Naive B cell (primary cell): ENCODE data around the gene H3-3A. TPM values are rescaled to one million over a fixed set of nuclear protein-coding genes. Genes with fewer than 3 reads are reported as not detected.

Experiments used
- ATAC-seq, 2 donors: fragments of 150-1000 bp; cut with Tn5 transposase; 2 replicates each; pipeline ENCODE4 v1.10.0; 2021; ENCODE audit warnings: low read depth in 2 of 2, mild to moderate bottlenecking in 2 of 2, moderate library complexity in 2 of 2
- DNase-seq: peaks from one replicate; pipeline ENCODE4 v3.0.0; 2022
- H3K27ac Mint-ChIP-seq, 6 donors: one replicate each; pipeline ENCODE4 v1.8.0; 2020 to 2022; ENCODE audit warnings: mild to moderate bottlenecking in 6 of 6, mixed read lengths in 6 of 6, moderate library complexity in 5 of 6, inconsistent platforms in 2 of 6
- H3K27me3 Mint-ChIP-seq, 3 donors: one replicate each; pipeline ENCODE4 v1.8.0; 2021 to 2022; ENCODE audit warnings: mixed read lengths in 3 of 3, mild to moderate bottlenecking in 1 of 3
- H3K36me3 Mint-ChIP-seq, 2 donors: one replicate each; pipeline ENCODE4 v1.8.0; 2020 to 2022; ENCODE audit warnings: mixed read lengths in 2 of 2, inconsistent platforms in 1 of 2, mild to moderate bottlenecking in 1 of 2
- H3K4me1 Mint-ChIP-seq, 3 donors: one replicate each; pipeline ENCODE4 v1.8.0; 2020 to 2022; ENCODE audit warnings: mixed read lengths in 3 of 3, inconsistent platforms in 1 of 3, mild to moderate bottlenecking in 1 of 3, moderate library complexity in 1 of 3
- H3K4me3 Mint-ChIP-seq, 8 donors: one replicate each; pipeline ENCODE4 v1.8.0; 2020 to 2022; ENCODE audit warnings: mild to moderate bottlenecking in 8 of 8, mixed read lengths in 8 of 8, moderate library complexity in 8 of 8, inconsistent platforms in 2 of 8
- H3K9me3 Mint-ChIP-seq, 7 donors: one replicate each; pipeline ENCODE4 v1.8.0; 2020 to 2022; ENCODE audit warnings: mixed read lengths in 7 of 7, mild to moderate bottlenecking in 5 of 7, inconsistent platforms in 2 of 7, moderate library complexity in 1 of 7
- polyA plus RNA-seq, 6 donors: library from polyadenylated mRNA; unstranded; fragments of 300-500 nt; fragmentation: Illumina TruSeq; gene quantifications; one replicate each; pipeline ENCODE4 v1.2.3, GENCODE V29; 2021; ENCODE audit warnings: low read depth in 6 of 6

Gene H3-3A
- polyA plus RNA-seq: 1,000 to 10,000 TPM; 1,065 to 1,461 (median 1,242) TPM

DNA sequence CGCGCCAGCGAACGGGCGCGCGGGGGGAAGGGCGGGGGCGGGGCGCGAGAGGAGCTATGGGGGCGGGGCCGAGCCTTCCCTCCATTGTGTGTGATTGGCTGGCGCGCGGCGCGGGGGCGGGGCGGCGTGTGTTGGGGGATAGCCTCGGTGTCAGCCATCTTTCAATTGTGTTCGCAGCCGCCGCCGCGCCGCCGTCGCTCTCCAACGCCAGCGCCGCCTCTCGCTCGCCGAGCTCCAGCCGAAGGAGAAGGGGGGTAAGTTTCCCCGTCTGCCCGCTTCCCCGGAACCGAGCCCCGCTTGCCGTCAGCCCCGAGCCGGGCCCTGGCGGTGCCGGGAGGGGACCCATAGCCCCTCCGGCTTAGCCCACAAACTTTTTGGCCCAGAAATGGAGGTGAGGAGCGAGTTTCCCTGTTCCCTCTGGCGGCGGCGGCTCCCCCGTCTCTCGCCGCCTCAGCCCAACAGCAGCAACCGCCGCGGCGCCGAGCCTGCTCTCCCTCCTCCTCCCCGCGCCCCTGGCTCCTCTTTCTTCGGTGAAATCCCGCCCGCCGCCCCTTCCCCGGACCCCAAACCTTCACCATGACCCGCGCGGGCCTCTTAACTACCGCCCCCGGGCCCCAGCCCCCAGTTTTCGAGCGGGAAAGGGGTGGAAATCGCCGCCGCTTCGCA is at the start of gene H3-3A:
Gene H3-3A (plus strand): TSS at position 159 of the 666 bp plus-strand sequence. CDS start 1,636 bp downstream, outside the sequence.
- DNase-seq: peak; percentile 97
- peaks cover 24 to 33% of the 10 kb centered on the region in 2 donors for H3K36me3 Mint-ChIP-seq
- peaks cover 43 to 56% (median 47%) of the 10 kb centered on the region in 3 donors for H3K4me1 Mint-ChIP-seq
- peak within 1 kb of the TSS; percentile 98 to 100 (median 100) for H3K4me3 Mint-ChIP-seq
- H3K27me3 Mint-ChIP-seq: no peaks in the 10 kb centered on the region
- ATAC-seq: peak; percentile 75 to 76
- H3K27ac Mint-ChIP-seq: peak within 1 kb of the TSS; percentile 99 to 100 (median 100)
- no peaks in the 10 kb centered on the region for H3K9me3 Mint-ChIP-seq

DNA sequence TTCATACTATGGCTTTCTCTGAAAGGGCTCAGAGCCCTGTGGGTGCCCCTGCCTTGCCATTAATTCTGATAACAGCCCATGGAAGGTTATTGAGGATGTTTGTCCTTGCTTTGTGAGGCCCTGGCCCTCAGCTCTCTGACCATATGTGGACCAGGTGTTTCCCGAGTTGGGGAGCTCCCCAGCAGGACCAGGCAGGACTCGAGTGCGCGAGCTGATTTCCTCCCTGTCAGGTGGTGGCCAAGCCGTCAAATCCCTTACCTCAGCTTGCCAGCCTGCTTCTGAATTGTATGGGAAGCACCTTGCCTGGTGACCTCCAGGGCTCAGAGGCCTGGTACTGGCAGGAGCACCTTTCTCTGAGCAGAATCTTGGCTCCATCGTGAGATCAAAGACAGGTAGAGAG is 45.4 kb upstream of the H3-3A start:
- Mint-ChIP-seq H3K27me3 (no peaks in the 10 kb centered on the region), H3K27ac (peak overlapping the region in 3 of 6 donors; percentile 27 to 52 (median 52)), H3K9me3 (no peaks in the 10 kb centered on the region), H3K4me3 (no peak overlapping the region), H3K4me1 (peaks cover 6 to 18% (median 10%) of the 10 kb centered on the region in 3 donors), H3K36me3 (no peaks in the 10 kb centered on the region)
- ATAC-seq: no peak
- DNase-seq: no peak

DNA sequence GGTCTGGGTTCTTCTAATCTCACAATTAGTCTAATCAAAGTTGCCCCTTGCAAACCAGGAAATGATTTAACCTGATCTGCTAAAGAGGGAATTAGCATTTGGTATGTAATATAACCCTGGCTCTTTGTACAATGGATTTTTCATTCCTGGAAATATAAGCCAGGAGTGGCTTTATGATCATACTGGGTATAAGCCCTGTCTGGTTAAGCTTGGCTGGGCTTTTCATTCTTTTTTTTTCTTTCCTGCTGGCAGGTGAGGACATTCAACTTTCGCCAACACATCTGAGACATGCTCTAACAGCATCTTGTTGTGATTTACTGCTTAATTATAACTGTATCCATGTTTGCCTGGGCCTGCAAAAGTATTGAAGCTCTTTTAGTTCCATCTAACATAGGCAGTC is 42.9 kb upstream of the H3-3A start:
- H3K27me3 Mint-ChIP-seq: no peaks in the 10 kb centered on the region
- no peak for DNase-seq
- H3K4me1 Mint-ChIP-seq: peaks cover 6 to 15% (median 10%) of the 10 kb centered on the region in 3 donors
- no peak overlapping the region for H3K27ac Mint-ChIP-seq
- H3K4me3 Mint-ChIP-seq: no peak overlapping the region
- no peaks in the 10 kb centered on the region for H3K36me3 Mint-ChIP-seq
- ATAC-seq: no peak
- no peaks in the 10 kb centered on the region for H3K9me3 Mint-ChIP-seq

DNA sequence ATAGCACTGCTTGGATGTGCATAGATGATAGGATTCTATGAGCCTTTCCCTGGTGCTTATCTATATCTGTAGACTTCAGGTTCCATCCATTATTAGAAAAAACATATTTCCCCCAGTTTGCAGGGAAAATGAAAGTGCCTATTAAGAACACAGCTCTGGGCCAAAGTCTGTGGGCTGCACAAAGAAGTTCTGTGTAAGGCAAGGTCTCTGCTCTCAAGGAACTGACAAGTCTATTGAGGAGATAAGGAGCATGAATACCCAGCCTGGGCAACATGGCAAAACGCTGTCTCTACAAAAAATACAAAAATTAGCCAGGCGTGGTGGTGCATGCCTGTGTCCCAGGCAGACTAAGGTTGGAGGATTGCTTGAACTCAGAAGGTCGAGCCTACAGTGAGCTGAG is 41.1 kb upstream of the H3-3A start:
- ATAC-seq (no peak), DNase-seq (no peak)
- no peak overlapping the region for H3K4me3 Mint-ChIP-seq
- peaks cover 0 to 9% (median 6%) of the 10 kb centered on the region in 3 donors for H3K4me1 Mint-ChIP-seq
- no peaks in the 10 kb centered on the region for H3K36me3 Mint-ChIP-seq
- H3K27me3 Mint-ChIP-seq: no peaks in the 10 kb centered on the region
- no peak overlapping the region for H3K27ac Mint-ChIP-seq
- H3K9me3 Mint-ChIP-seq: no peaks in the 10 kb centered on the region

DNA sequence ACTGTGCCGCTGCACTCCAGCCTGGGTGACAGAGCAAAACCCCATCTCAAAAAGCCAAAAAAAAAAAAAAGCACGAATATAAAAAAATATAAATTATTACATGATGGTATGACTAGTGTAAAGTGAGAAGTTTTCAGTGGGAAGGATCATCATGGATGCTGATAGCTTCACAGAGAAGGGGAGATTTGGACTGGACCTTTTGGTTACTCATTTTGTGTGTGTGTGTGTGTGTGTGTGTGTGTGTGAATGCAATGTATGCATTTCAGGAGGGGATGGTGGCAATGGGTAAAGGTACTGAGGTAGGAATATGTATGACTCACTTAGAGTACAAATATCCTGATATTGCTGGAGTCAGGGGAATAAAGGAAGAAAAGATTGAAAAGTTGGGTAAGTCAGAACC is 40.7 kb upstream of the H3-3A start:
- H3K27ac Mint-ChIP-seq: peak overlapping the region in 2 of 6 donors; percentile 1 to 2
- peaks cover 0 to 8% (median 6%) of the 10 kb centered on the region in 3 donors for H3K4me1 Mint-ChIP-seq
- DNase-seq: no peak
- H3K9me3 Mint-ChIP-seq: no peaks in the 10 kb centered on the region
- no peak for ATAC-seq
- H3K36me3 Mint-ChIP-seq: no peaks in the 10 kb centered on the region
- no peaks in the 10 kb centered on the region for H3K27me3 Mint-ChIP-seq
- peak overlapping the region in 1 of 8 donors; percentile 25 for H3K4me3 Mint-ChIP-seq

DNA sequence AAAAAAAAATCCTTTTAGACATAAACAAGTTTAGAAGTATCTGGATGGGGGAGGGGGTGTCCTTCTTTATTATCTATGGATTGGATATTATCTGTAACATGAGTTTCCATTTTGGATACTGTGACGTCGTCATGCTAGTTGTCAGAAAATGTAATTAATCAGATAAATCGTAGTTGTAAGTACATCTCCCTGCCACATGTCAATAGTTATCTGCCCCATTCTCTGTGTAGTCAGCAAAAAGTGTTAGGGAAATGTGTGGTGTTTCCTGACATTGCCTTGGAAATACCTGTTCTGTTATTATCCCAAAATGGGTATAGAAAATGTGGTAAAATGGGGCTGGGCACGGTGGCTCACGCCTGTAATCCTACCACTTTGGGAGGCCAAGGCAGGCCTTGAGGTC is 38.8 kb upstream of the H3-3A start:
- Mint-ChIP-seq H3K36me3 (no peaks in the 10 kb centered on the region), H3K4me3 (no peak overlapping the region), H3K27me3 (no peaks in the 10 kb centered on the region), H3K27ac (no peak overlapping the region), H3K4me1 (peaks cover 2 to 10% (median 7%) of the 10 kb centered on the region in 3 donors), H3K9me3 (no peaks in the 10 kb centered on the region)
- ATAC-seq: no peak
- DNase-seq: no peak

DNA sequence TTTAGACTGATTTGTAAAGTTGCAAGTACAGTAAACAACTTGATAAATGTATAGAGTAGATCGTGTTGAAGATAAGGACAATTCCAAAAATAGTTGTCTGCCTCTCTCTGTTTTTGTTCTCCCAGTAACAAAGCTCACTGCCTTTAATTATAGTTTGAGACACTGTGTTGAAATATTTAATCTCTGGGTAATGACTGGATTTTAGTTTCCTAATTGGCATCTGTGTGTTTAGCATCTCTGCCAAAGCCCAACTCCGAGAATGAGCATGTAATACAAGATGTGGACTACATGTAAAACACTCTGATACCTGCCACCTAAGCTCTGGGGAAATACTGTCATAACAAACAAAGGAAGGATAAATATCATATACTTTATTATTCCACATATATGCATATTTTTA is 35.7 kb upstream of the H3-3A start:
- ATAC-seq (no peak), DNase-seq (no peak)
- H3K36me3 Mint-ChIP-seq: no peaks in the 10 kb centered on the region
- no peaks in the 10 kb centered on the region for H3K27me3 Mint-ChIP-seq
- peaks cover 22 to 35% (median 28%) of the 10 kb centered on the region in 3 donors for H3K4me1 Mint-ChIP-seq
- peak overlapping the region in 5 of 6 donors; percentile 58 to 96 (median 81) for H3K27ac Mint-ChIP-seq
- H3K9me3 Mint-ChIP-seq: no peaks in the 10 kb centered on the region
- H3K4me3 Mint-ChIP-seq: no peak overlapping the region

DNA sequence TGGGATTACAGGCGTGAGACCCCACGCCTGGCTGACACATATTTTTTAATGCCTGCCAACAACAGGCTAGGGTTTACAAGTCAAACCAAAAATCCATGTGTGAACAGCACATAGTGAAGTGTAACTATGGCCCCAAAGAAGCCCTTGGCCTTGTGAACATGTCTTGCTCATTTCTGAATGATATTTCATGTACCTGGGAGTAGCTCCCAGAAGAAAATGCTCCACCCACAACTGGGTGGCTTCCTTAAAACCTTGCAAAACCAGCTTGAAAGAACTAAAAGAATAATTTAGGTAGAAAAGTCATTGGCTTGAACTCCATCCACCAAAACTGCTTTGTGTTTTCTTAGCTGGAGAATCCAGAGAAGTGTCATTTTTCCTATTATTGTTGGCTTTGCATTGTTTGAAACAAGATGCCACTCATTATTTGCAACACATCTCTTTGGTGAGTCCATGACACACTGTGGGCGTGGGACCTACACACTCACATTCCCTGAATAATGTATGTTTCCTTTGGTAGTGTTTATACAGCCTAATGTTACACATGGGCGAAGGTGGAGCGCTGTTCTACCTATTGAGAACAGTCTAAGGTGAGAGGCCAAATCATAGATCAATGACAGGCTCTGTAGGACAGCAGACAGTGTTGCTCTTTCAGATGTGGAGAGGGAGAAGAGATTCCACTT is 34.8 kb upstream of the H3-3A start:
- peak overlapping the region in 2 of 8 donors; percentile 21 to 51 for H3K4me3 Mint-ChIP-seq
- no peaks in the 10 kb centered on the region for H3K9me3 Mint-ChIP-seq
- ATAC-seq: no peak

DNA sequence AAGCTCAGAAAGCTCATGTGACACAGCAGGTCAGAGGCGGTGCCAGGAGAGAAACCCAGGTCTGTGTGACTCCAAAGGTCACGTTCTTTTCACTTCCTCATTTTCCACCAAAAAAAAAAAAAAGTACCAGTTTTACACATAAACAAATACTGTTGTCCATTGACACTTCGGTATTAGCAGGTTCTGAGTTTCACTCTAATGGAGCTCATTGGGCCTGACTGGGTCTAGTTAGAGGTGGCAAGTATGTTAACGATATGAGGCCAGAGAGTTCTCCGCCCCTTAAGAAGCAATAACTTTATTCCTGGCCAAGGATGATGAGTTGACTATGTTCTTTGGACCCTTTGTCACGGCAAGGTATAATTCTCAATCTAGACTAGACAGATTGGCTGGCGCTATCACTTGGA is 33.4 kb upstream of the H3-3A start:
- DNase-seq (peak; percentile 83), ATAC-seq (peak; percentile 93 to 95)
- Mint-ChIP-seq H3K4me1 (peaks cover 28 to 44% (median 41%) of the 10 kb centered on the region in 3 donors), H3K4me3 (peak overlapping the region in 7 of 8 donors; percentile 51 to 83 (median 67)), H3K9me3 (no peaks in the 10 kb centered on the region), H3K36me3 (no peaks in the 10 kb centered on the region), H3K27ac (peak overlapping the region; percentile 85 to 99 (median 98)), H3K27me3 (no peaks in the 10 kb centered on the region)

More for the DNA sequence above, 34.8 kb upstream of the H3-3A start:
- no peak for DNase-seq
- peaks cover 22 to 35% (median 34%) of the 10 kb centered on the region in 3 donors for H3K4me1 Mint-ChIP-seq
- H3K27me3 Mint-ChIP-seq: no peaks in the 10 kb centered on the region
- no peaks in the 10 kb centered on the region for H3K36me3 Mint-ChIP-seq
- peak overlapping the region; percentile 84 to 99 (median 98) for H3K27ac Mint-ChIP-seq

DNA sequence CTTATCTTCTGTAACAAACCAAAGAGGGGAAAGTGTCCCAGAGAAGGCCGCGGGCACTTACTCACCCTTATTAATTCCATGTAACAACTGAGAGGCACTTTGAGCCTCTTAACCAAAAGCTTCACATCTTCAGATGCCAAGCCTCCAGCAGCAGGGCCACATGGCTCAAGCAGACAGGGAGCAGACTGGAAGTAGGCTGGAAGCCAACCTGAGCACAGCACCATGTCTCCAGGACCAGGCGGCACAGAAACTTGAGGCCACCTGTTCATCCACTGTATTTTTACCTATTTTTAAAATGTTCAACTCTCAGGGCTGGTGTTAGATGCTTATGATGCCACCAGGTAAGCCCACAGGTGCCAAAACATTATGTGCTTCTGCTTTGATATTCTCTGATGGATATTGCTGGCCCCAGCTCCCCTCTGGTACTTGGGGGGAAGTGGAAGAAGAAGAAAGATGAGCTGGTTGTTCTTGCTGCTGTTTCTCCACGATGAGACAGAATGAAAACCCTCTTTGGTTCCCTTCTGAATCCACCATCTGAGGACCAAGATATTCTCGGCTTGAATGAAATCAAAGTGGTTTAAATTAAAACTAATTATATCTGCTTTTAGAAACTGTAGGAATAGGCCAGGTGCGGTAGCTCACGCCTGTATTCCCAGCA is 32.8 kb upstream of the H3-3A start:
- ATAC-seq: no peak
- H3K4me3 Mint-ChIP-seq: peak overlapping the region in 6 of 8 donors; percentile 35 to 83 (median 66)
- H3K4me1 Mint-ChIP-seq: peaks cover 31 to 50% (median 41%) of the 10 kb centered on the region in 3 donors
- no peaks in the 10 kb centered on the region for H3K36me3 Mint-ChIP-seq
- H3K9me3 Mint-ChIP-seq: no peaks in the 10 kb centered on the region
- peak overlapping the region; percentile 85 to 99 (median 98) for H3K27ac Mint-ChIP-seq
- DNase-seq: no peak
- no peaks in the 10 kb centered on the region for H3K27me3 Mint-ChIP-seq

DNA sequence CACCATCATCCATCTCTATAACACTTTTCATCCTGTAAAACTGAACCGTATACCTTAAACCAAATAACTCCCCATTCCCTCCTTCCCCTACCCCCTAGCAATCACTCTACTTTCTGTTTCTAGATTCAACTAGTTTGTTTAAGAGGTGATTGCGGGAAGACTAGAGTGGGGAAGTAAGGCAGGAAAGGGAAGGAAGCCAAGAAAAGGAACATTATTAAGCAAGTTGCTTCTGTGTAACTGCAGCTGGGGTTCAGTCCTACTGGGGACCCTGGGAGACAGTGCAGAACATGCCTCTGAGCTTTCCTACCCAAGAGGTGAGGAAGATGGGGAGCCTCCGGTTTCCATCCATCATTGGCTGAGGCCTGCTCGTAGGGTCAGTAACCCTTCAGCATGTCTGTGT is 28.9 kb upstream of the H3-3A start:
- Mint-ChIP-seq H3K27ac (peak overlapping the region in 5 of 6 donors; percentile 32 to 95 (median 39)), H3K4me3 (peak overlapping the region in 1 of 8 donors; percentile 2), H3K27me3 (no peaks in the 10 kb centered on the region), H3K36me3 (no peaks in the 10 kb centered on the region), H3K9me3 (no peaks in the 10 kb centered on the region), H3K4me1 (peaks cover 28 to 44% (median 40%) of the 10 kb centered on the region in 3 donors)
- ATAC-seq: no peak
- no peak for DNase-seq

DNA sequence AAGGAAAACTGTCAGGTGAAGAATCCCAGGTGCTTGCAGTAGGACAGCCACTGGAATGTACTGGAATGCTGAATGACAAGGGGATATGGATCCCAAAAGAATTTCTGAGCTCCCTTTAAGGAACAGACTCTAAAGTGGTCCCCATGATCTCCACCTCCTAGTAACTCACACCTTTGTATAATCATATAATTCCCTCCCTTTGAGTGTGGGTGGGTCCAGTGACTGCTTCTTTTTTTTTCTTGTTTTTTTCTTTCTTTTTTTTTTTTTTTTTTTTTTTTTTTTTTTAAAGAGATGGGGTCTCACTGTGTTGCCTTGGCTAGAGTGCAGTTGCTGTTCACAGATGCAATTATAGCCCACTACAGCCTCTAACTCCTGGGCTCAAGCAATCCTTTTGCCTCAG is 28.5 kb upstream of the H3-3A start:
- ATAC-seq (no peak), DNase-seq (no peak)
- H3K9me3 Mint-ChIP-seq: no peaks in the 10 kb centered on the region
- peak overlapping the region in 5 of 6 donors; percentile 4 to 95 (median 39) for H3K27ac Mint-ChIP-seq
- no peaks in the 10 kb centered on the region for H3K36me3 Mint-ChIP-seq
- peak overlapping the region in 1 of 8 donors; percentile 47 for H3K4me3 Mint-ChIP-seq
- peaks cover 25 to 40% (median 36%) of the 10 kb centered on the region in 3 donors for H3K4me1 Mint-ChIP-seq
- H3K27me3 Mint-ChIP-seq: no peaks in the 10 kb centered on the region

DNA sequence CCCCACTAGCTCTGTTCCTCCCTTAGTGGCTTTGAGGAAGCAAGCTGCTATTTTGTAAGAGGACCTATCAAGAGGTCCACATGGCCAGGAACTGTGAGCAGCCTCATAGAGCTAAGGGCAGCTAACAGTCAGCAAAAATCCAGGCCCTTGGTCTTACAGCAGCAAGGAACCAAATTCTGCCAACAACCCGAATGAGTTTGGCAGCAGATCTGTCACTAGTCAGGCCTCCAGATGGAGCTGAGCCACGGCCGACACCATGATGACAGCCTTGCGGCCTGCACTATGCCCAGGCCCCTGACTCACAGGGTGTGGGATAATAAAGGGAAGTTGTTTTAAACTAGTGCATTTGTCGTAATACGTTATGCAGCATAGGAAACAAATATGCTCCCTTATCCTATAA is 28.0 kb upstream of the H3-3A start:
- no peaks in the 10 kb centered on the region for H3K27me3 Mint-ChIP-seq
- no peaks in the 10 kb centered on the region for H3K9me3 Mint-ChIP-seq
- H3K4me3 Mint-ChIP-seq: peak overlapping the region in 1 of 8 donors; percentile 47
- no peak for DNase-seq
- no peaks in the 10 kb centered on the region for H3K36me3 Mint-ChIP-seq
- H3K4me1 Mint-ChIP-seq: peaks cover 22 to 35% (median 31%) of the 10 kb centered on the region in 3 donors
- H3K27ac Mint-ChIP-seq: peak overlapping the region in 2 of 6 donors; percentile 32 to 76
- peak; percentile 61 to 66 for ATAC-seq
